GM23338 (cell line): ENCODE measurements around the gene ITGB2. TPM values are rescaled to one million over a fixed set of nuclear protein-coding genes. Genes with fewer than 3 reads are reported as not detected.

ENCODE experiments used
- ATAC-seq: fragments of 200-7000 bp; cut with Tn5 transposase; 3 replicates; pipeline ENCODE4 v1.9.1; 2020
- DNase-seq: peaks from one replicate; pipeline ENCODE4 v3.0.0-alpha.2; 2015; ENCODE audit warnings: low spot score
- H2AFZ ChIP-seq: fragments of 200-600 bp; sonication (generic); 2 replicates; pipeline ENCODE4 v1.8.0; 2016; ENCODE audit warnings: antibody characterized with exemption, mild to moderate bottlenecking, moderate library complexity
- H3F3A ChIP-seq: fragments of 200-600 bp; sonication (generic); replicated peaks from 2 replicates; pipeline ENCODE4 v1.8.0; 2017; ENCODE audit warnings: antibody characterized with exemption, mixed run types, low read depth
- H3K27ac ChIP-seq: fragments of 200-600 bp; sonication (generic); 2 replicates; pipeline ENCODE4 v1.6.1; 2016; ENCODE audit warnings: low read depth
- H3K27me3 ChIP-seq: fragments of 200-600 bp; sonication (generic); 2 replicates; pipeline ENCODE4 v1.8.0; 2016; ENCODE audit warnings: mild to moderate bottlenecking, mixed run types, moderate library complexity; ENCODE audit not compliant: insufficient read depth
- H3K36me3 ChIP-seq: fragments of 200-600 bp; sonication (generic); 2 replicates; pipeline ENCODE4 v1.8.0; 2016; ENCODE audit warnings: mild to moderate bottlenecking; ENCODE audit not compliant: insufficient read depth
- H3K4me1 ChIP-seq: fragments of 200-600 bp; sonication (generic); 2 replicates; pipeline ENCODE4 v1.8.0; 2016; ENCODE audit warnings: mild to moderate bottlenecking, moderate library complexity; ENCODE audit not compliant: insufficient read depth
- H3K4me2 ChIP-seq: fragments of 200-600 bp; sonication (generic); 2 replicates; pipeline ENCODE4 v1.7.1; 2017; ENCODE audit warnings: mixed run types
- H3K4me3 ChIP-seq: fragments of 200-600 bp; sonication (generic); 2 replicates; pipeline ENCODE4 v1.6.1; 2016; ENCODE audit warnings: mixed run types
- H3K79me2 ChIP-seq: fragments of 200-600 bp; sonication (generic); replicated peaks from 2 replicates; pipeline ENCODE4 v1.8.0; 2017; ENCODE audit warnings: mild to moderate bottlenecking; ENCODE audit not compliant: insufficient read depth
- H3K9me2 ChIP-seq: fragments of 200-600 bp; sonication (generic); 2 replicates; pipeline ENCODE4 v1.8.0; 2017; ENCODE audit not compliant: insufficient read depth
- H4K20me1 ChIP-seq: fragments of 200-600 bp; sonication (generic); replicated peaks from 2 replicates; pipeline ENCODE4 v1.8.0; 2017; ENCODE audit warnings: mild to moderate bottlenecking; ENCODE audit not compliant: insufficient read depth
- H3K27ac Mint-ChIP-seq: 2 replicates; pipeline ENCODE4 v1.8.0; 2020; ENCODE audit warnings: inconsistent platforms, mild to moderate bottlenecking, moderate library complexity, mixed read lengths
- H3K27me3 Mint-ChIP-seq: 3 replicates; pipeline ENCODE4 v1.8.0; 2022; ENCODE audit warnings: low read depth, mild to moderate bottlenecking, moderate library complexity, mixed read lengths, inconsistent platforms; ENCODE audit not compliant: insufficient read depth, poor library complexity
- H3K36me3 Mint-ChIP-seq: 3 replicates; pipeline ENCODE4 v1.8.0; 2021; ENCODE audit warnings: low read depth, mild to moderate bottlenecking, inconsistent platforms, moderate library complexity, mixed read lengths
- H3K4me1 Mint-ChIP-seq: 3 replicates; pipeline ENCODE4 v1.8.0; 2020; ENCODE audit warnings: mild to moderate bottlenecking, inconsistent platforms, mixed read lengths
- H3K4me3 Mint-ChIP-seq: 3 replicates; pipeline ENCODE4 v1.8.0; 2021; ENCODE audit warnings: moderate library complexity, mild to moderate bottlenecking, inconsistent platforms, mixed read lengths
- H3K9me3 Mint-ChIP-seq: 3 replicates; pipeline ENCODE4 v1.8.0; 2020; ENCODE audit warnings: moderate library complexity, mild to moderate bottlenecking, inconsistent platforms, mixed read lengths
- CREB1 ChIP-seq: fragments of 250-450 bp; sonication (Bioruptor Pico); IDR thresholded peaks from 2 replicates; pipeline ENCODE4 v1.5.0; 2020; ENCODE audit warnings: low read depth, mild to moderate bottlenecking, moderate library complexity
- CTCF ChIP-seq, 2 experiments: fragments of 200-600 bp in 1 of 2; sonication (generic) in 1 of 2; conservative IDR thresholded peaks; 2 replicates each; pipeline versions ENCODE4 v1.5.1 to v1.6.1; 2016 to 2017; ENCODE audit warnings: antibody characterized with exemption in 2 of 2, low read depth in 2 of 2, mild to moderate bottlenecking in 2 of 2, moderate library complexity in 1 of 2
- ETS1 ChIP-seq: IDR thresholded peaks from 2 replicates; pipeline ENCODE4 v1.6.1; 2016; ENCODE audit warnings: antibody characterized with exemption
- EZH2 ChIP-seq: fragments of 200-600 bp; sonication (generic); IDR thresholded peaks from one replicate; pipeline ENCODE4 v1.8.0; 2017; ENCODE audit warnings: antibody characterized with exemption, mild to moderate bottlenecking, low read depth; ENCODE audit not compliant: unreplicated experiment
- EZH2phosphoT487 ChIP-seq: fragments of 200-600 bp; sonication (generic); IDR thresholded peaks from one replicate; pipeline ENCODE4 v1.8.1; 2018; ENCODE audit warnings: antibody characterized with exemption; ENCODE audit not compliant: unreplicated experiment
- JUNB ChIP-seq: IDR thresholded peaks from one replicate; pipeline ENCODE4 v1.6.1; 2016; ENCODE audit warnings: antibody characterized with exemption; ENCODE audit not compliant: unreplicated experiment
- NANOG ChIP-seq: IDR thresholded peaks from 2 replicates; pipeline ENCODE4 v1.6.1; 2016; ENCODE audit warnings: antibody characterized with exemption, borderline replicate concordance
- POLR2AphosphoS5 ChIP-seq: IDR thresholded peaks from 2 replicates; pipeline ENCODE4 v1.6.1; 2016; ENCODE audit warnings: antibody characterized with exemption, low read depth
- REST ChIP-seq: IDR thresholded peaks from one replicate; pipeline ENCODE4 v1.6.1; 2018; ENCODE audit warnings: antibody characterized with exemption; ENCODE audit not compliant: unreplicated experiment
- STAT1 ChIP-seq: IDR thresholded peaks from one replicate; pipeline ENCODE4 v1.6.1; 2016; ENCODE audit warnings: antibody characterized with exemption; ENCODE audit not compliant: unreplicated experiment
- ZNF114 ChIP-seq: fragments of 250-450 bp; sonication (Bioruptor Pico); IDR thresholded peaks from 2 replicates; pipeline ENCODE4 v1.5.0; 2020; ENCODE audit warnings: mild to moderate bottlenecking, moderate library complexity
- ZNF331 ChIP-seq: fragments of 250-450 bp; sonication (Bioruptor Pico); IDR thresholded peaks from 2 replicates; pipeline ENCODE4 v1.5.0; 2020; ENCODE audit warnings: low read depth, mild to moderate bottlenecking, moderate library complexity
- ZNF462 ChIP-seq: fragments of 250-450 bp; sonication (Bioruptor Pico); IDR thresholded peaks from 2 replicates; pipeline ENCODE4 v1.5.0; 2020; ENCODE audit warnings: mild to moderate bottlenecking, moderate library complexity
- polyA plus RNA-seq: library from polyadenylated mRNA; unstranded; fragments of >200 nt; fragmentation: Nextera tagmentation; extraction: Ambion mirVana; gene quantifications from 2 replicates; pipeline ENCODE4 v1.2.1, GENCODE V29; 2016
- total RNA-seq: library from RNA; depleted of rRNA; stranded (reverse); fragments of >200 nt; shearing (Covaris generic); gene quantifications from 2 replicates; pipeline ENCODE4 v1.2.3, GENCODE V29; 2014

The ITGB2 gene
- total and polyA plus RNA-seq, 2 experiments from 2014 or later, result 0.44 to 0.63 TPM

GRCh38 chr21:44867464-44867863 lies 53.2 kb downstream of the ITGB2 start:
- peaks cover 54% of the 10 kb centered on the region for H4K20me1 ChIP-seq
- H2AFZ ChIP-seq, result no peak overlapping the region
- Mint-ChIP-seq H3K36me3 (peaks cover 27% of the 10 kb centered on the region), H3K4me1 (peaks cover 50% of the 10 kb centered on the region), H3K4me3 (peak overlapping the region; percentile 6; the same call in 1 of the 3 replicates), H3K27ac (peak overlapping the region; percentile 91), H3K9me3 (no peaks in the 10 kb centered on the region), H3K27me3 (peaks cover 3% of the 10 kb centered on the region)
- peaks cover 5% of the 10 kb centered on the region; the same call in 1 of the 2 replicates for H3K36me3 ChIP-seq
- H3K9me2 ChIP-seq, result no peaks in the 10 kb centered on the region
- H3K4me1 ChIP-seq, result peaks cover 32% of the 10 kb centered on the region
- ATAC-seq, result no peak
- H3K27ac ChIP-seq, result peak overlapping the region; percentile 36; the same call in 1 of the 2 replicates
- H3K4me3 ChIP-seq, result no peak overlapping the region
- peaks cover 92% of the 10 kb centered on the region for H3K79me2 ChIP-seq
- H3K27me3 ChIP-seq, result no peaks in the 10 kb centered on the region
- DNase-seq, result no peak
- no peak for TF ChIP-seq NANOG
- no peak for TF ChIP-seq CREB1 (CRISPR knock-in tag)
- TF ChIP-seq JUNB, result no peak
- TF ChIP-seq ZNF114 (CRISPR knock-in tag), result no peak
- TF ChIP-seq ZNF462 (CRISPR knock-in tag), result no peak
- no peak for TF ChIP-seq EZH2phosphoT487
- TF ChIP-seq POLR2AphosphoS5, result no peak
- no peak for TF ChIP-seq REST
- TF ChIP-seq ZNF331 (CRISPR knock-in tag), result no peak
- TF ChIP-seq CTCF (conservative IDR thresholded peaks at IDR 0.05; ENCODE audit: low read depth in 2 of 2), result no peak
- no peak for TF ChIP-seq EZH2
- no peak for TF ChIP-seq STAT1
- TF ChIP-seq ETS1, result no peak
- H3K4me2 ChIP-seq, result 0 out of 2 replicates have a peak overlapping the region, but pooled peaks have one; percentile 58
- H3F3A ChIP-seq, result no peaks in the 10 kb centered on the region; the same call in 1 of the 2 replicates
